ENCODE data around the gene DCST1. TPM values are rescaled to one million over a fixed set of nuclear protein-coding genes. Genes with fewer than 3 reads are reported as not detected.
A peak's percentile ranks its signal among the peaks of the same experiment; 100 is the strongest.

Gene DCST1
- total RNA-seq, 1 experiment from 2014 or later, result 0.22 TPM

DNA sequence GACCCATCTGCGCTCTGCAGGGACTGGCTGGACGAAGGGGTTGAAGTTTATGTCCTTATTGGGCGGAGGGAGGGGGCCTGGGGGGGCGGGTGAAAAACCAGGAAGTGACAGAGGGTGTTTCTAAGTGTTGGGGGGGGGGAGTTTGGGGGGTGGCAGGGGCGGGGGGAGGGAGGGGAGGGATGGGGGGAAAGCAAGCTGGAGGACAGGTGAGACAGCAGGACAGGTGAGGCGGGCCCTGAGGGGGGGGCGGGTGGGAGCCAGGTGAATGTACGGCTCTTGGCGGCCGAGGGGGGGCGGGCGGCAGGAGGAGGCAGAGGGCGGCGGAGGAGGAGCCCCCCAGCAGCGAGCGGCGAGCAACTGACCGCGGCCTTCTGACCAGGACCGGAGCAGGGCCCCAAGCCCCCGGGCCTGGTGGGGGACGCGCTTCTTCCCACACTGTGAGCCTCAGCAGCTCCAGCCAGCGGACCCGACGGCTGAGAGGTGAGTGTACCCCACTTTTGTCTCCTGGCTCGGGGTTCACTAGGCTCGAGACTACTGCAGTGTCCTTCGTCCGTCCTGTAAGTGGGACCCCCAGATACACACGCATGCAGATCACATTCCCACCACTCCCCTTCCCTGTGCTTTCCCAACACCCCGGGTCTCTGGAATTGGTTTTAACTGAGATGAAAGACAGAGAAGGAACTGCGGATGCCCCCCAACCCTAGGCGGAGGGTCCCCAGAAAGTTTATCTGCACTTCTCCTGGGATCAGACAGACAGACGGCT is 31.0 kb upstream of the DCST1 start, which contains the start of gene ZBTB7B:
Gene ZBTB7B (plus strand): TSS at position 339 of the 763 bp plus-strand sequence. CDS start 11,859 bp downstream, outside the sequence.
- Histone ChIP-seq H3K4me3 (peak within 1 kb of the TSS; percentile 100), H3K4me1 (replicated peaks; ENCODE audit: insufficient read depth) (peaks cover 20% of the 10 kb centered on the region), H3K9me2 (ENCODE audit: insufficient read depth) (no peaks in the 10 kb centered on the region), H4K20me1 (ENCODE audit: insufficient read depth) (no peaks in the 10 kb centered on the region; the same call in 1 of the 2 replicates), H3K4me2 (peak within 1 kb of the TSS; percentile 91), H3K27me3 (ENCODE audit: insufficient read depth, low read depth) (no peaks in the 10 kb centered on the region), H3K36me3 (ENCODE audit: low read depth) (no peaks in the 10 kb centered on the region), H3K9me3 (ENCODE audit: insufficient read depth, low read depth) (no peaks in the 10 kb centered on the region), H3K79me2 (ENCODE audit: low read depth) (peaks cover 58% of the 10 kb centered on the region), H3K27ac (peak within 1 kb of the TSS; percentile 72), H2AFZ (peak within 1 kb of the TSS; percentile 77), H3F3A (ENCODE audit: insufficient read depth, low read depth) (peaks cover 16% of the 10 kb centered on the region)
- intact Hi-C loops (cut with micrococcal nuclease; ENCODE audit: unreplicated experiment), result loop anchor here (1.0 to 5.0 kb wide), 3 partner anchors 15 to 82 kb away; partner anchors contain the start of gene PYGO2
- POLR2A ChIA-PET (ENCODE audit: unreplicated experiment), result interaction anchor here (0.5 to 0.9 kb wide), 7 partner anchors 8 to 80 kb away, joined by 3 to 22 read pairs (median 7); partner anchors contain the start of genes FLAD1 and SHC1
- DNase-seq, result peak in 1 of 2 experiments; percentile 64
- no peak for TF ChIP-seq EZH2 (IDR thresholded peaks at IDR 0.05; ENCODE audit: low read depth)
- TF ChIP-seq, protein P1, sequence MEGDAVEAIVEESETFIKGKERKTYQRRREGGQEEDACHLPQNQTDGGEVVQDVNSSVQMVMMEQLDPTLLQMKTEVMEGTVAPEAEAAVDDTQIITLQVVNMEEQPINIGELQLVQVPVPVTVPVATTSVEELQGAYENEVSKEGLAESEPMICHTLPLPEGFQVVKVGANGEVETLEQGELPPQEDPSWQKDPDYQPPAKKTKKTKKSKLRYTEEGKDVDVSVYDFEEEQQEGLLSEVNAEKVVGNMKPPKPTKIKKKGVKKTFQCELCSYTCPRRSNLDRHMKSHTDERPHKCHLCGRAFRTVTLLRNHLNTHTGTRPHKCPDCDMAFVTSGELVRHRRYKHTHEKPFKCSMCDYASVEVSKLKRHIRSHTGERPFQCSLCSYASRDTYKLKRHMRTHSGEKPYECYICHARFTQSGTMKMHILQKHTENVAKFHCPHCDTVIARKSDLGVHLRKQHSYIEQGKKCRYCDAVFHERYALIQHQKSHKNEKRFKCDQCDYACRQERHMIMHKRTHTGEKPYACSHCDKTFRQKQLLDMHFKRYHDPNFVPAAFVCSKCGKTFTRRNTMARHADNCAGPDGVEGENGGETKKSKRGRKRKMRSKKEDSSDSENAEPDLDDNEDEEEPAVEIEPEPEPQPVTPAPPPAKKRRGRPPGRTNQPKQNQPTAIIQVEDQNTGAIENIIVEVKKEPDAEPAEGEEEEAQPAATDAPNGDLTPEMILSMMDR (conservative IDR thresholded peaks at IDR 0.05), result no peak
- CTCF ChIA-PET, result interaction anchor here (0.7 to 1.2 kb wide), 3 partner anchors 14 to 49 kb away, joined by 3 to 7 read pairs (median 4); partner anchors contain the start of gene ADAM15
- BruUV-seq (replicated peaks), result TSS peak; percentile 53

DNA sequence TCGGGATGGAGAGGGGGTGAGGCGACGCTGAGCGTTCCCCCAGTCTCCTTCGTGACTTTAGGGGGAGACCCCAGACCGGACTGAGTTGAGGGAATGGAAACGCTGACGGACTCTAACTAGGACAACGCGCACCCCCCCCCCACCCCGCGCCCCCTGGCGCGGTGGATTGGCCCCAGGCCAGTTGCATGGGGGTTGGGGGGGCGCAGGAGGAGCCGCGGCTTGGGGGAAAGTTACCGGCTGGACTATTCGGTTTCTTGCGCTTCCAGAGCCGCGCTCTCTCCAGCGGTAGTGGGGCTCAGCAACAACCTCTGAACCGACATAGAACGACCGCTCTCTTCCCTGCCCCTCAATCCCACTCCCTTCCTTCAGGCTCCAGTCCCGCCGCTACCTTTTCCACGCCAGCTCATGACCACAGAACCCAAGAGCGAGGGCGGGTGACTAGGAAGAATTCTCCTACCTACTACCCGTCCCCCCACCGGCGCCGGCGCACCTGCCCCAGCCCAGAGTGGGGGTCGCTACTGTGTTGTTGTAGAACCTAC is 30.3 kb upstream of the DCST1 start:
- H3K36me3 ChIP-seq (ENCODE audit: low read depth), result no peaks in the 10 kb centered on the region
- no peak for TF ChIP-seq EZH2 (IDR thresholded peaks at IDR 0.05; ENCODE audit: low read depth)
- TF ChIP-seq, protein P1 (conservative IDR thresholded peaks at IDR 0.05), result no peak
- H3K79me2 ChIP-seq (ENCODE audit: low read depth), result peaks cover 64% of the 10 kb centered on the region
- H3K9me3 ChIP-seq (ENCODE audit: insufficient read depth, low read depth), result no peaks in the 10 kb centered on the region
- H3K4me1 ChIP-seq (replicated peaks; ENCODE audit: insufficient read depth), result peaks cover 20% of the 10 kb centered on the region
- BruUV-seq (replicated peaks), result no TSS peak
- H4K20me1 ChIP-seq (ENCODE audit: insufficient read depth), result peaks cover 4% of the 10 kb centered on the region; the same call in 1 of the 2 replicates
- H3K4me3 ChIP-seq, result peak overlapping the region; percentile 100
- H3K4me2 ChIP-seq, result peak overlapping the region; percentile 91
- intact Hi-C loops (cut with micrococcal nuclease; ENCODE audit: unreplicated experiment), result loop anchor here (5.0 kb wide), 1 partner anchor 41 kb away; the partner anchor contains the start of gene PYGO2
- H3K9me2 ChIP-seq (ENCODE audit: insufficient read depth), result no peaks in the 10 kb centered on the region
- POLR2A ChIA-PET (ENCODE audit: unreplicated experiment), result interaction anchor here (0.6 kb wide), 1 partner anchor 13 kb away, joined by 4 read pairs; no protein-coding TSS in a partner anchor
- peaks cover 16% of the 10 kb centered on the region for H3F3A ChIP-seq (ENCODE audit: insufficient read depth, low read depth)
- H3K27ac ChIP-seq, result peak overlapping the region; percentile 60
- peak overlapping the region; percentile 77; the same call in 1 of the 2 replicates for H2AFZ ChIP-seq
- CTCF ChIA-PET, result interaction anchor here (0.6 to 0.7 kb wide), 2 partner anchors 14 to 49 kb away, joined by 7 to 10 read pairs; no protein-coding TSS in a partner anchor
- no peaks in the 10 kb centered on the region for H3K27me3 ChIP-seq (ENCODE audit: insufficient read depth, low read depth)
- no peak for DNase-seq

DNA sequence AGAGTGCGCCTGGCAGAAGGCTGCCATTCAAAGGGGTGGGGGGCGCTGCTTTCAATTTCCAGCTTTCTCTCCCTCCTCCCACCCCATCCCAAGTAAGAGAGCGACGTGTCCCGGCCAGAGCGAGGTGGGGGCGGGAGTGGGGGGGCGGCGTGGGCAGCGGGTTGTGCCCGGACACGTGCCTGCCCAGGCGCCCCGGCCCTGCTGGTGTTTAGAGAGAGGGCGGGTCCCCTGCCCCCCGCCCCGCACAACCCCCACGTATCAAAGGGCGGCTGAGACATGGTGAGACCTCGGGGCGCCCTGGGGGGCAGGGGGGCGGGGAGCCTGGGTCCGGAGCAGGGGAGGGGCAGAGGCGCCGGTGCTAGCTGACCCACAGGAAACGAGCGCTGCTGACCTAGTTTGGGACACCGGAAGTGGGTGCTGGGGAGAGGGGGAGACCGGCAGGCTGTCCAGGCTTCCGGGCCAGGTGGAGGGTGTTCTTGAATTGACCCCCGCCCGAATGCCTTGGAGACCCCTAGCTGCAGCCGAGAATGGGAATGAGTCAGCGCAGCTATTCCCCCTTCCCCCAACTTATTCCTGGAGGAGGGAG is 29.8 kb upstream of the DCST1 start:
- peak overlapping the region; percentile 77; the same call in 1 of the 2 replicates for H2AFZ ChIP-seq
- CTCF ChIA-PET, result interaction anchor here (0.6 to 0.7 kb wide), 2 partner anchors 13 to 48 kb away, joined by 7 to 10 read pairs; no protein-coding TSS in a partner anchor
- POLR2A ChIA-PET (ENCODE audit: unreplicated experiment), result interaction anchor here (0.6 kb wide), 2 partner anchors 12 to 31 kb away, joined by 4 to 5 read pairs; no protein-coding TSS in a partner anchor

More for the DNA sequence above, 29.8 kb upstream of the DCST1 start:
- peaks cover 9% of the 10 kb centered on the region; the same call in 1 of the 2 replicates for H4K20me1 ChIP-seq (ENCODE audit: insufficient read depth)
- peaks cover 20% of the 10 kb centered on the region for H3K4me1 ChIP-seq (replicated peaks; ENCODE audit: insufficient read depth)
- no peaks in the 10 kb centered on the region for H3K27me3 ChIP-seq (ENCODE audit: insufficient read depth, low read depth)
- no peaks in the 10 kb centered on the region for H3K9me2 ChIP-seq (ENCODE audit: insufficient read depth)
- peak overlapping the region; percentile 100 for H3K4me3 ChIP-seq
- TF ChIP-seq, protein P1 (conservative IDR thresholded peaks at IDR 0.05), result no peak
- TF ChIP-seq EZH2 (IDR thresholded peaks at IDR 0.05; ENCODE audit: low read depth), result no peak
- peaks cover 16% of the 10 kb centered on the region for H3F3A ChIP-seq (ENCODE audit: insufficient read depth, low read depth)
- peaks cover 69% of the 10 kb centered on the region for H3K79me2 ChIP-seq (ENCODE audit: low read depth)
- peak overlapping the region; percentile 91 for H3K4me2 ChIP-seq
- no peaks in the 10 kb centered on the region for H3K36me3 ChIP-seq (ENCODE audit: low read depth)
- intact Hi-C loops (cut with micrococcal nuclease; ENCODE audit: unreplicated experiment), result loop anchor here (5.0 kb wide), 1 partner anchor 42 kb away; the partner anchor contains the start of gene PYGO2
- no peaks in the 10 kb centered on the region for H3K9me3 ChIP-seq (ENCODE audit: insufficient read depth, low read depth)
- DNase-seq, result peak in 1 of 2 experiments; percentile 62
- no TSS peak for BruUV-seq (replicated peaks)
- peak overlapping the region; percentile 60 for H3K27ac ChIP-seq
